HG03571 (cell line): ENCODE measurements around the gene ANKLE1.
A peak's percentile ranks its signal among the peaks of the same experiment; 100 is the strongest.

Experiments used
- ATAC-seq: cut with Tn5 transposase; IDR thresholded peaks from one replicate; pipeline ENCODE4 v1.9.1; 2021; ENCODE audit not compliant: unreplicated experiment

The ANKLE1 gene

DNA sequence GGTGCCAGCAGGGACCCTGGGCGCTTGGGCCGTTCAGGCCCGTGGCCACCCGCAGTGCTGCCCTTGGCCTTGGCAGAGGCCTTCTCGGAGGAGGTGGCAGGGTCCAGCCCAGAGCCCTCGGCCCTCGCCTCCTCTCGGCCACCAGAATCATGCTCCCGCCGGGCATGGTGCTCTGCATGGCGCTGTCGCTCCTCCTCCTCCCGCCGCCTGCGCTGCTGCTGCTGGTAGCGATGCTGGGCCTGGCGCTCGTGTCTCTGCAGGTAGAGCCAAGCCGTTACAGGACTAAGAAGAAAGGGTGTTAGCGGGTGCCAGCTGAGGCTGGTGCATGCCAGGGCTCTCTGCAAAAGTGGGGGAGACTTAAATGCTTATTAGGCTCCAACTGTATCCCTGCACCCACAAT, 43.4 kb downstream of the ANKLE1 start:
- ATAC-seq, result no peak

DNA sequence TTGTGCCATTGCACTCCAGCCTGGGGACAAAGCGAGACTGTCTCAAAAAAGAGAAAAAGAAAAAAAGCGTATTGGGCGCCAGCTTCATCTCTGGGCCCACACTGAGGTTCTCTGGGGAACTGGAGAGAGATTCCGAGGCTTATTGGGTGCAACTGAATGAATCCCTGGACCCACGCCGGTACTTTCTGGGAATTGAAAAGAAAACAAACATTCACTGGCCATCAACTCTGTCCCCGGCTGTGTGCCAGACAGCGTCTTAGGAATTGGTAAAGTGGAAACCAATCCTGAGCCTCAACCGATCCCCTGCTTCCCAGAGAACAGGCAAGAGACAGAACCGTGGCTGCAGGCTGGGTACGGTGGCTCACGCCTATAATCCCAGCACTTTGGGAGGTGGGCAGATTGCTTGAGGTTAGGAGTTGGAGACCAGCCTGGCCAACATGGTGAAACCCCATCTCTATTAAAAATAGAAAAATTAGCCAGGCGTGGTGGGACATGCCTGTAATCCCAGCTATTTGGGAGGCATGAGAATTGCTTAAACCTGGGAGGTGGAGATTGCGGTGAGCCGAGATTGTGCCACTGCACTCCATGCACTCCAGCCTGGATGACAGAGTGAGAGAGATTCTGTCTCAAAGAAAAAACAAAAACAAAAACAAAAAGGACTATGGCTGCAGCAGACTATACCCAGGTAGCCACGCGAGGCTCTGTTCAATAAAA, 44.3 kb downstream of the ANKLE1 start:
- no peak for ATAC-seq

DNA sequence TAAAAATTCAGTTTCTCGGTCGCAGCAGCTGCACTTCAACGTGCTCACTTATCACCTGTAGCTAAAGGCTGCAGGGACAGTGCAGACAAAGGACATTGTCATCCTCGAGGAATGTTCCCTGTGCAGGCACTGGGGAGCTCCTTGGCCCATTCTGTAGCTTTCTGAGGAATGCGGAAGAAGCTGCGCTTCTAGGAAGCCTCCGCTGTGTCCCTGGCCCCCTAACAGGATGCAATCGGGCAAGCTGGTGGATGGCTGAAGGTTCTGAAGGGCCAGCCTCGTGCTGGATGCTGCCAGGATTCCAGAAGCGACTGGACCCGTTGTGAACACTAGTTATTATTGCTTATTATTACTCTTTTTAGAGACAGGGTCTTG, 44.9 kb downstream of the ANKLE1 start:
- no peak for ATAC-seq

DNA sequence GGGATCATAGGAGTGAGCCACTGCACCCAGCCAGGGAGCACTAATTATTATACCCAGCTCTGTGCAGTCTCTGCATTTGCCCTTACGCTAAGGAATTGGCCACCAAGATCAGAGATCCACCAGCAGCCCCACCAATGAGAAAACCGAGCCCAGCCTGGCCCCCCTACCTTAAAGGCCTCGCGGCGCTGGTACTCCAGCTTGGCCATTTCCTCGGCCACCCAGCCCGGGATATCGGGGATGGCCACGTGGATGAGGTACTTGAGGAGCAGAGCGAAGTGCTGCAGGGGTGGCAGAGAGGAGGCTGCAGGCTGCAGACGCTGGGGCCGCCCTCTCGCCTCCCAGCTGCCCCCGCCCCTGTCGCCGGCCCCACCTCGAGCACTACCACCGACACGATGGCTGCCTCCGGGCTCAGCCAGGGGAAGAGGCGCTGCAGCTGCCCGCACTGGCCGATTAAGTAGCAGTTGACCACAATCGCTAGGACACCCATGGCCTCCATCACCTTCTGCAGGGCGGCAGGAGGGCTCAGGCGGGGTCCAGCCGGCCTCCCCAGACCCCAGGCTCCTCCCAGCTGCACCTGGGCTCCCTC, 45.5 kb downstream of the ANKLE1 start:
- ATAC-seq, result no peak

DNA sequence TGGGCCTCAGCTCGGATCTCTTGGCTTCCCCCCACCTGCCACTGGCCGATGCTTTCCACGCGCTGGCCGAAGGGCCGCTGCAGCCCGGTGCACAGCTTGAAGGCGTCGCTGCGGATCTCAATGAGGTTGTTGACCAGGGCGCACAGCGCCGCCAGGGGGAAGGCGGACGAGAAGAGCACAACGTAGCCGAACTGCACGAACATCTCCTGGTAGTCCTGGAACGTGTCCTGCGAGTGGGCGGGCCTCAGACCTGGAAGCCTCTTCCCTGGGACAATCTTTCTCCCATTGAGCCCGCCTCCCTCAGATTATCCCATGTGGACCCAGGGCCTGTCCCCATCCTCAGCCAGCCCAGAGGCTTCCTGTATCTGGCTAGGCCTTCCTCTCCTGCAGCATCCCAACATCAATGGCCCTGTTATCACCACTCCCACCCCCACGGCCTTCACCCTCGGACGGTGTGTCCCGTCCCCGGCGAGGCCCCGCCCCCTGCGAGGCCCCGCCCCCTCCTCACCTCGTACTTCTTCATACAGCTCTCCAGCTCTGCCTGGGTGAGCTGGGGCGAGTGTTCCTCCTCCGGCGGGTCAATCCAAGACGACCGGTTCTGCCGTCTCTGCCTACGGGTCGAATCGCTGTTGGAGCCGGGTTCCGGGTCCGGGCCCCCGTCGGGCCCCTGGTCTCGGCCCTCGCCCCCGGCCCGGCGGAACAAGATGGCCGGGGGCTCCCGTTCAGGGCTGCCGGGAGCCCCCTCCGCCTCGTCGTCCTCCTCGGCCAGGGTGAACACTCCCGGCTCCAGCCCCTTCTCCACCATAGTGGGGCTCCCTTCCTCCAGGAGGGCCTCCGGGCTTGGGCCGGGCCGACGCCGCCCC, 46.2 kb downstream of the ANKLE1 start:
- ATAC-seq, result no peak

DNA sequence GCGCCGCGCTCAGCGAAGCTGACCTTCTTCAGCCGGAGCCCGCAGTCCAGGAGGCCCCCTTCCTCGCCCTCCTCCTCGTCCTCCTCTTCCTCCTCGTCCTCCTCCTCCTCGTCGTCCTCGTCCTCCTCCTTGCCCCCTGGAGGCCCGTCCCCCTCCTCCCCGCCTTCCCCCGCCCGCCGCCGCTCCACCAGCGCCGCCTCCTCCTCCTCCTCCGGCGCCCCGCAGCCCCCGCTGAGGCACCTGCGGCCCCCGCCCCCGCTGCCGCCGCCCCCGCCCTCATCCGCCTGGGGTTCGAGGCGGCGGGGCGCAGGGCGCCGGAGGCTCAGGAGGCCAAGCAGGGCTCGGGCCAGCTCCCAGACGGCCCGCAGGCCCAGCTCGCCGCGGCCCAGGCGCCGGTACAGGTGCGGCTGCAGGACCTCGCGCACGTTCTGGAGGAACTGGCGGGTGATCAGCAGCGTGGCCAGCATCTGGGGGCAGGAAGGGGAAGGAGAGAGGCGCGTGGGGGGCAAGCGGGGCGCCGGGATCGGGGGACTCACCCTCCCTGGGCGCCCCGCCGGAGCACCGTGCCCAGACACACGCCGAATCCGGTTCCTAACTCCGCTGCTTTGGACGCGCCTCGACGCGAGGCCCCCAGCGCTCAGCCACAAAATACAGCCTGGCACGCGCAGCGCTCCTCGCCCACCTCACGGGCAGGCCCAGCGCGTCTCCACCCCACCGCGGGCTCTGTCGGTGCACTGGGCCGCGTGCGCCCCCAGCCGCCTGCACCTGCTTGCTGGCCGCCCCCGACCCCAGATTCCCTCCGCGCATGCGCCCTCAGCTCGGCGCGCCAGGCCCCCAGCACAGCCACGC, 47.0 kb downstream of the ANKLE1 start:
- ATAC-seq, result no peak

DNA sequence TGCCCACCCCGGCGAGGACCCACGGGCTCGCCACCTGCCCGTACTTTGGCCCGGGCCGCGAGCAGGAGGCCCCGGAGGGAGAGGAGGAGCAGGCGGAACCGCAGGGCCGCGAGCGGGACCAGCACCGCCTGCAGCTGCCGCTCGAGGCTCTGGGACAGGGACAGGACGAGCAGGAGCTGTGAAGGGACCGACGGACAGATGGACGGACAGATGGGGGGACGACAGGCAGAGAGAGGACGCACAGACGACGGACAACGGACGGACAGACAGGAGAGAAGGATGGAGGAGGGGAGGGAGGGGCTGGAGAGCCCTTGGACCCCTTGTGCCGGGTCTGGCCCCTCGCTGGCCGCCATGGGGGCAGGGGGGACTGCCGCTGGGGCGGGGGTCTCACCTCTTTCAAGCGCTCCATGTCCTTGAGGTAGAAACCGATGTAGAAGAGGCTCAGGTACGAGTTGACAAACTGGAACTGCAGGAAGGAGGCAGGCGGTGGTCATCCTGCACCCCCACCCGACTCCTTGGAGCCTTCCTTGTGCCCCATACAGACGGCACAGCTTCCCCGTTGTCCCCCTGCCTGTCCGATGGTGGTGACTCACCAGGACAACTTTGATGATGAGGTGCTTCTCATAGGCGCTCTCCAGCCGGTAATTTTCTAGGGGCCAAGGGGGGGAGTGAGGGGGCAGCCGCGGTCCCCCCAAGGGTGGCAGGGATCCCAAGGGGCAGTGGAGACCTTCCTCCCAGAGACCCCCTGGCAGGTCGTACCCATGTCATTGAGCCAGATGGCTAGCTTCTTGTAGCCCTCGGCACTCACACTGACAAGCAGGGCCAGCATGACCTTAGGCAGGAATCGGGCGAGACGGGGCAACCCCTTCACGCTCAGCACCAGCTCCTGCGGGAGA, 47.9 kb downstream of the ANKLE1 start:
- ATAC-seq, result no peak

DNA sequence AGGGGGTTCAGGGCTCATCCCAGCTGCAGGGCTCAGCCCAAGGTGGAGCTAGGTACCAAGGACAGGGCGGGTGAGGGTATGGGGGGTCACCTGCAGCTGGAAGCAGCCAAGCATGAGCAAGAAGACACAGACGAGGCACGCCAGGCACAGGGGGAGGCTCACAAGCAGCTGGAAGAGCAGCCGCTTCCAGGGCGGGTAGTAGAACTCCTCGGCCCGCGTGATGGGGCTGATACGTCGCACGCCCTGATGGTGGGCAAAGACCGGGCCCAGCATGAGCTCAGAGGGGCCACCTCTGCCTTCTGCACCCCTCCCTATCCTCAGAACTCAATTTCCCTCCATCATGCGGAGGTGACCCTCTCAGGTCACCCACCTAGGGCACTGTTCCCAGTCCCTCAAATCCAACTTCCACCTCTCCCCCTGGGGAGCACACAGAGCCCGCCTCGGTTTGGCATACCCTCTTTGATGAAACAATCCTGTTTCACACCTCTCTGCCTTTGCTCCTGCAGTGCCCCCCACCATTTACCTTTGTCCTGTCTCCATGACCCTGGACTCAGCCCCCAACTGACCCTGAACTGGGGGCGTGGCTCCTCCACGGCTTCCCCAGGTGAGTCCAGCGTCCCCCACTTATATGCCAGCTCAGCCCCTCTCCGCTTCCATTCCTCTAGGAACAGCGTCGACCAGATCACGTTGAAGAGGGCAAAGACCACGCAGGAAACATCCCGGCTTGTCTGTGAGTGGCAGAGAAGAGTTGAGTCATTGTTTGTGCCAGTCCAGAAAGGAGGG, 48.8 kb downstream of the ANKLE1 start:
- no peak for ATAC-seq

DNA sequence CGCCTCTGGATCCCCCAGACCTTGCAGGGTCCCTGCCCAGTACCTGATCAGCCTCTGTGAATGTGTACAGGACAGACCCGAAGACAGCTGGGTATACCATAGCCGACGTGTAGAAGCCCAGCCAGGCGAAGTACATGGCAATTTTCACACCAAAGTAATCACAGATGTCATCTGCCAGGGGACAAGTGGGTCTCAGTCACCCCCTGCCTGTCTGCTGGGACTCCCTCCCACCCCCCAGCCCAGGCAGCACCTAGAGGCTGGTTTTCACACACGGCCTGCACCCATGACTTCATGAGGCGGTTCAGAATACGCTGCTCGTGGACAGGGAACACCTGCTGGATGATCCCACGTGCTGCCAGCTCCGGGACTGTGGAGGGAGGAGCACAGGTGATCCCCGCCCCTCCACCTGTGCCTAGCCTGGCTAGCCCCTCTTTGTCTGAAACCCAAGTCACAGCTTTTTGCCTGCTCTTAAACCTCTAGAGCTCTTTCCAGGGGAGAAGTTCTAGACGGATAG, 49.4 kb downstream of the ANKLE1 start:
- ATAC-seq, result no peak

DNA sequence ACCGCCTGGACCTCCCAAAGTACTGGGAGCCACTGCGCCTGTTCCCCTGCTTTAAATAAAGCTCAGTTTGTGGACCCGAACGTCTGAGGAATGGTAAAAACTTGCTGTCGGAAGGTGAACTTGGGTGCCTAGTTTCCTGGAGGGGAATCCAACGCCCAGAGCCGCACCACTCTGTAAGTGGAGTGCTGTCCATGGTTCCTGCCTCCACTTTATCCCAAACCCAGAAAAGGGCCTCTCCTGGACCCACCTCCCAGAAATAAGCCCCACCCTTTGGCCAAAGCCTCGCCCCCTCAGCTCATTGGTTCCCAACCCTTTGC, 50.6 kb downstream of the ANKLE1 start:
- ATAC-seq, result no peak

DNA sequence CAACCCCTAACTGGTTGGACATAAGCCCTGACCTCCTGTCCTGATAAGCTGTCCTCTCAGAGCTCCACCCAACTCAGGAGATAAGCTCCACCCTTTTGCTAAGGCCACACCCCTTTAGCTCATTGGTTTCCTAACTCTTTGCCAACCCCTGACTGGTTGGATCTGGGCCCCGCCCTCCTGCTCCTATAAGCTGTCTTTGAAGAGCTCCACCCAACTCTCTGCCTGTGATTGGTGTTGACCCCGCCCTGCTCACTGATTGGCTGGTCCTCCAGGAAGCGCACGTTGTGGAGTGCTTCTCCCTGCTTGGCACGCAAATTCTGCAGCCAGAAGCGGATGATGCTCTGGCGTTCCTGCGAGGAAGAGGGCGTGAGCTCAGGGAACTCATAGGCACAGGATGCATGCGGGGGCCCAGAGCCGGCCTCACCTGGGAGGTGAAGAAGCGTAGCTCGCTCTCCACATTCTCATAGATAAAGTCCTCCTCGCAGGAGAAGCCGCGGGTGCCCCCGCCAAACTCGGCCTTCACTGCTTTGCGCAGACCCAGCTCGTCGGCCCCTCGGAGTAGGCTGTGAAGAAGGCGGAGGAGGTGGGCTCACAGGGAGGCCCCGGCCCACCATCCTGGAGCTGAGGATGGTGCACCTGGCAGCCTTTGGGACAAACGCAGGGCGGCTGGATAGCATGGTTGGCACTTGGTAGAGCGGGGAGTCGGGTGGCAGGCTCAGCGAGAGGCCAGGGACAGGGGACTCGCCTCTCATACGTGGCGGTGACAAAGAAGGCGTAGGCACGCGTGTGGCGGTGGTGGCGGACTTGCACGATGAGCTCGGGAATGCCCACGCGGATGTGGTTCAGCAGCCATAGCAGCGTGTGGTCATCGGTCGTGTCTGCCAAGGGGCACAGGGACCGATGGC, 51.2 kb downstream of the ANKLE1 start:
- no peak for ATAC-seq

DNA sequence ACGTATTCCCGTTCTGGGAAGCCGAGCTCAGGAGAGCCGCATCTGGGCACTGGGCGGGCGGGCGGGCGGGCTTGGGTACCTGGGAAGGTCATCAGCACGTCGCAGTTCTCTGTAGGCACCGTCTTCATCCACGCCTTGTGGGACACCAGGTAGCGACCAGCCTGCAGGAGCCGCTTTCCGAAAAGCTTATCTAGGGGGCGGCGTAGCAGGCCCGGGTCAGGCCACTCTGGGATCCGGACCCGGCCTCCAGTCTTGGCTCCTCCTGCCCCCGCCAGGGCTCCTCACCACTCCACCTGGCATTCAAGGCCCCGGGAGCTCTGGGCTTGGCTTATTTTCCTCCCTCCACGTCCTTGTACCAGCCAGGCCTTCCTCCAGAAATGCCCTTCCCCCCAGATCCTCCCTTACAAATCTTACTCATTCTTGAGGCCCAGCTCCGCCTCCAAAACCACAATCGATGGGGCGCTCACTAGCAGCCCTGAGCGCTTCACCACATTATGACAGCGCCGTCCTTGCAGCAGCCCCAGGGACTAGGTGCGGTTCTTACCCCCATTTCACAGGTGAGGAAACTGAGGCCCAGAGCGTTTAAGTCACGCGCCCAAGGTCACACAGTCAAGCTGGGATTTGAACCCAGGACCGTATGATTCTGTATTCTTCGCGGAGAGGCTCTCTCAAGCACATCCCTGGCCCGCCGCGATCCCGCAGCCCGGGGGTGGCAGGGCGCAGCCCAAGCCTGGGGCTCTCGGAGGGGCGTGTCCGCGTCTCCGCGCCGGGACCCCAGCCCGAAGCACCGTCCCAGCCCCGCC, 52.1 kb downstream of the ANKLE1 start:
- ATAC-seq, result no peak

DNA sequence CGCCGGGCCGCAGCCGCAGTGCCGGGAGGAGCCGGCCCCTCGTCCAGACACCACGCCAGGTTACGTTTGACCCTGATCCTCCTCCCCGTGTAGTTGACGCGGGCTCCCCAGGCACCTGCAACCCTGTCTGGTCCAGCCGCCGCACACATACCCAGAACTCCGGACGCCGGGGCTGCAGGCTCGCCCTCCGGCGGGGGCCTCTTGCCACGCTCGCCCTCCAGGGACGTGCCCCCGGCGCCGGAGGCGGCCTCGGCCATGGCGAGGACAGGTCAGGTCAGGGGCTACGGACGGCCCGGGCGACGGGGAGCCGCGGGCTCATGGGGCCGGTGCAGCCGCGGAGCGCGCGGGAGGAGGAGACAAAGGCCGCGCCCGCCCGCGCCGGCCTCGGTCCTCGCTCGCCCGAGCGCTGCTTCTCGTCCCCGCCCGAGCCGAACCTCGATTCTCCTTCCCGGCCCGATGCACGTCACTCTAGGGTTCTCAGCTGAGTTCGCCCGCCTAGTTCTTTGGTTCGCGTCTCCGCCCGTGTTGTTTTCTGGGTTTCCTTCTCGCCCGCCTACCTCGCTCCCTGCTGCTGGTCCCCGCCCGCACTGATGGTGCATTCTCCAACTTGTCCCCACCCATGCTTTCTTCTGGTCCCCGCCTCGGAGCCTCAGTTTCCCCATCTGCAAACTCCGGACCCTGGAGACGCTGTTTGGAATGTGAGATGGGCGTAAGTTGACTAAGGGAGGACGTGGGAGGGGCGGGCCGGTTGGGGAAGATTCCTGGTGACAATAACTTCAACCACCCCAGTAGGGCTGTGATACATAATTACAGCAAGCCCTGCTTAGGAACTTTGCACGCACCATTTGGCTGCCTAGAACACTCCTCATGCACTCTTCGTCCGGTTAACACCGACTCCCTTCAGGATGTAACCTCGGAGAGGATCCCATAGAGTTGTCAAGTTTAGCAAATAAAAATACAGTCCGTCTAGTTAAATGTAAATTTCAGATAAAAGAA, 53.0 kb downstream of the ANKLE1 start, which contains the start of gene ANO8:
Gene ANO8 (minus strand): TSS at position 442 of the 996 bp plus-strand sequence. CDS start 185 bp downstream, at position 257.
- peak; percentile 35 for ATAC-seq

DNA sequence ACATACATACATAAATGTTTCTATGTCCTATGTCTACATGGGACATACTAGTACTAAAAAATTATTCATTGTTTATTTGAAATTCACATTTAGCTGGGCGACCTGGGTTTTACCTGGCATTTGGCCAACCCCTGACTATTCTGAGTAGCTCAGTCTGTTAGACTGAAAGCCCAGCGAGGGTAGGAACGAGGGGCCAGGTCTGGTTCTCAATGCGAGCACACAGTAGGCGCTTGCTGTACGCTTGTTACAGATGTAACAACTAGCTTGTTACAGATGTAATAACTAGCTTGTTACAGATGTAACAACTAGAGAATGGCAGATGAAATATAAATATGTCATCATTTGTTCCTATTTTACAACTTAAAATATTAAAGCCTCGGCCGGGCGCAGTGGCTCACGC, 53.9 kb downstream of the ANKLE1 start:
- no peak for ATAC-seq
